ENCODE measurements around the gene TCEAL4.

DNA sequence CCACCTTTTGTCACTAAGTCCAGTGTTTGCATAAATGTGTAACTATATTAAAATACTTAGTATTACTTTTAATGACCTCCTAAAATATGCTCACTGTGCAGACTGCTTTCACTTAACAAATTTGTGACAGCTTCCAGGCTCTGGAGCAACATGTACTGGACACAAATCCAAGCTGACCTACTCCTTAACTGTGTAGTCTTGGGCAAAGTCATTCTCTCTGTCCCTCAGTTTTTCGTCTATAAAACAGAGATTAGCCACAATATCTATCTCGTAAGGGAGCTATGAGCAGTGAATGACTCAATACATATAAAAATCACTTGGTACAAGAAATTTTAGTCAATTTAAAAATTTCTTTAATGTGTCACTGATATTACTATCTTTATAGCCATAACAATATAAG lies 45.6 kb upstream of the TCEAL4 start:
- no peak for TF ChIP-seq POLR2A (IDR thresholded peaks at IDR 0.05)
- TF ChIP-seq, protein P1, sequence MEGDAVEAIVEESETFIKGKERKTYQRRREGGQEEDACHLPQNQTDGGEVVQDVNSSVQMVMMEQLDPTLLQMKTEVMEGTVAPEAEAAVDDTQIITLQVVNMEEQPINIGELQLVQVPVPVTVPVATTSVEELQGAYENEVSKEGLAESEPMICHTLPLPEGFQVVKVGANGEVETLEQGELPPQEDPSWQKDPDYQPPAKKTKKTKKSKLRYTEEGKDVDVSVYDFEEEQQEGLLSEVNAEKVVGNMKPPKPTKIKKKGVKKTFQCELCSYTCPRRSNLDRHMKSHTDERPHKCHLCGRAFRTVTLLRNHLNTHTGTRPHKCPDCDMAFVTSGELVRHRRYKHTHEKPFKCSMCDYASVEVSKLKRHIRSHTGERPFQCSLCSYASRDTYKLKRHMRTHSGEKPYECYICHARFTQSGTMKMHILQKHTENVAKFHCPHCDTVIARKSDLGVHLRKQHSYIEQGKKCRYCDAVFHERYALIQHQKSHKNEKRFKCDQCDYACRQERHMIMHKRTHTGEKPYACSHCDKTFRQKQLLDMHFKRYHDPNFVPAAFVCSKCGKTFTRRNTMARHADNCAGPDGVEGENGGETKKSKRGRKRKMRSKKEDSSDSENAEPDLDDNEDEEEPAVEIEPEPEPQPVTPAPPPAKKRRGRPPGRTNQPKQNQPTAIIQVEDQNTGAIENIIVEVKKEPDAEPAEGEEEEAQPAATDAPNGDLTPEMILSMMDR (IDR thresholded peaks at IDR 0.05 in 8 of 11, conservative IDR thresholded peaks at IDR 0.05 in 3 of 11) = no peak
